Kidney (tissue), 14 donors: Measurements from ENCODE around the gene RRP1. TPM values are rescaled to one million over a fixed set of nuclear protein-coding genes. Genes with fewer than 3 reads are reported as not detected.
A peak's percentile ranks its signal among the peaks of the same experiment; 100 is the strongest.

Source experiments
- DNase-seq, 5 donors: peaks; one replicate each; pipeline ENCODE4 v3.0.0-alpha.2; 2013 to 2020
- FAIRE-seq: peaks from 2 replicates; lab custom pipeline; 2012; peaks lifted over from hg19 to GRCh38; lab: Jason Lieb, UNC
- H3K27ac ChIP-seq, 2 donors: one replicate each; pipeline ENCODE4 v1.7.0; 2013; ENCODE audit warnings: low read depth in 2 of 2, low read length in 2 of 2, inconsistent platforms in 1 of 2
- H3K27me3 ChIP-seq: one replicate; pipeline ENCODE4 v1.7.1; 2013; ENCODE audit warnings: low read length, inconsistent platforms; ENCODE audit not compliant: control insufficient read depth, insufficient read depth
- H3K36me3 ChIP-seq, 3 donors: one replicate each; pipeline versions ENCODE4 v1.7.0 to v1.7.1; 2013; ENCODE audit warnings: low read length in 3 of 3, control low read depth in 1 of 3, inconsistent platforms in 1 of 3; ENCODE audit not compliant: insufficient read depth in 3 of 3, control insufficient read depth in 2 of 3
- H3K4me1 ChIP-seq, 3 donors: one replicate each; pipeline versions ENCODE4 v1.7.0 to v1.7.1; 2013; ENCODE audit warnings: low read length in 3 of 3, inconsistent platforms in 1 of 3, low read depth in 1 of 3; ENCODE audit not compliant: control insufficient read depth in 2 of 3, insufficient read depth in 2 of 3
- H3K4me3 ChIP-seq, 3 donors: one replicate each; pipeline versions ENCODE4 v1.7.0 to v1.8.1; 2013; ENCODE audit warnings: low read length in 3 of 3, control low read depth in 1 of 3, inconsistent platforms in 1 of 3
- H3K9ac ChIP-seq, 3 donors: one replicate each; pipeline versions ENCODE4 v1.7.0 to v1.7.1; 2013; ENCODE audit warnings: low read length in 3 of 3, control low read depth in 1 of 3, inconsistent platforms in 1 of 3
- H3K9me3 ChIP-seq, 3 donors: one replicate each; pipeline versions ENCODE4 v1.7.0 to v1.7.1; 2013; ENCODE audit warnings: low read length in 3 of 3, control low read depth in 1 of 3, inconsistent platforms in 1 of 3; ENCODE audit not compliant: control insufficient read depth in 2 of 3, insufficient read depth in 1 of 3
- intact Hi-C: fragments of 100-400 bp; cut with DNase I; formaldehyde crosslinking; loops from one replicate; pipeline ENCODE4 v1.11.1; 2022
- polyA plus RNA-seq: library from polyadenylated mRNA; stranded (reverse); fragments of 350-450 nt; fragmentation: Illumina TruSeq; extraction: RNeasy Lipid Tissue Mini Kit (QIAGEN cat#74804); gene quantifications from one replicate; pipeline ENCODE4 v1.2.3, GENCODE V29; 2014; ENCODE audit warnings: low read depth, low replicate concordance; ENCODE audit not compliant: insufficient read depth
- total RNA-seq: library from RNA; stranded (reverse); fragmentation: NEBNext Ultra II Directional; extraction: Animal tissue kit (Norgen Biotek cat#: 25700); gene quantifications from one replicate; pipeline ENCODE4 v1.2.1, GENCODE V29; 2021
- TF ChIP-seq, protein P1 (sequence below): IDR thresholded peaks from 3 replicates; pipeline ENCODE4 v1.5.1; 2012; ENCODE audit warnings: mild to moderate bottlenecking, moderate library complexity, borderline replicate concordance; ENCODE audit not compliant: insufficient read depth; ENCODE audit errors: extremely low read depth
- donor health status: control.
- donor health status: control.
- donor health status: control.
- donor health status: control.
- donor health status: control.
- donor health status: DM: yes; HTN: yes; CAD: no.
- donor health status: Normal renal cell carcinoma (clear cell type).

Gene RRP1
- total and polyA plus RNA-seq, 2 donors from 2014 or later: 12.9 to 18.7 TPM

DNA sequence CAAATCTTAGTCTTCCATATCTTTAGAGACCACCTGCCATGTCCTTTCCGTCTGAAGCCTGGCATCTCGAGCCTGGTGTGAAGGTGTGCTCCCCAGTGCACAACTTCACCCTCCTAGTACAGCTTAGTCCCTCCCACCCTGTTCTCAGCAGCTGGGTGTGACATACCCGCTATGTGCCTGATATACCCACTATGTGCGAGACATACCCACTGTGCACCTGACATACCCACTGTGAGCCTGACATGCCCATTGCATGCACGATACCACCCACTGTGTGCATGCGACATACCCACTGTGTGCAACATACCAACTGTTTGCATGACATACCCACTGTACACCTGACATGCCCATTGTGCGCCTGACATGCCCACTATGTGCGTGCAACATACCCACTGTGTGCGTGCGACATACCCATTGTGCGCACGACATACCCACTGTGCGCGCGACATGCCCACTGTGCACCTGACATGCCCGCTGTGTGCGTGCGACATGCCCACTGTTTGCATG is 3.0 kb upstream of the RRP1 start:
- TF ChIP-seq, protein P1, sequence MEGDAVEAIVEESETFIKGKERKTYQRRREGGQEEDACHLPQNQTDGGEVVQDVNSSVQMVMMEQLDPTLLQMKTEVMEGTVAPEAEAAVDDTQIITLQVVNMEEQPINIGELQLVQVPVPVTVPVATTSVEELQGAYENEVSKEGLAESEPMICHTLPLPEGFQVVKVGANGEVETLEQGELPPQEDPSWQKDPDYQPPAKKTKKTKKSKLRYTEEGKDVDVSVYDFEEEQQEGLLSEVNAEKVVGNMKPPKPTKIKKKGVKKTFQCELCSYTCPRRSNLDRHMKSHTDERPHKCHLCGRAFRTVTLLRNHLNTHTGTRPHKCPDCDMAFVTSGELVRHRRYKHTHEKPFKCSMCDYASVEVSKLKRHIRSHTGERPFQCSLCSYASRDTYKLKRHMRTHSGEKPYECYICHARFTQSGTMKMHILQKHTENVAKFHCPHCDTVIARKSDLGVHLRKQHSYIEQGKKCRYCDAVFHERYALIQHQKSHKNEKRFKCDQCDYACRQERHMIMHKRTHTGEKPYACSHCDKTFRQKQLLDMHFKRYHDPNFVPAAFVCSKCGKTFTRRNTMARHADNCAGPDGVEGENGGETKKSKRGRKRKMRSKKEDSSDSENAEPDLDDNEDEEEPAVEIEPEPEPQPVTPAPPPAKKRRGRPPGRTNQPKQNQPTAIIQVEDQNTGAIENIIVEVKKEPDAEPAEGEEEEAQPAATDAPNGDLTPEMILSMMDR: no peak
- Histone ChIP-seq H3K9me3 (no peaks in the 10 kb centered on the region), H3K27ac (no peak overlapping the region), H3K27me3 (no peaks in the 10 kb centered on the region), H3K4me3 (no peak overlapping the region), H3K4me1 (peaks cover 0 to 4% (median 4%) of the 10 kb centered on the region in 3 donors), H3K9ac (no peak overlapping the region), H3K36me3 (no peaks in the 10 kb centered on the region)
- FAIRE-seq: no peak
- intact Hi-C loops: no loop called here
- no peak for DNase-seq

DNA sequence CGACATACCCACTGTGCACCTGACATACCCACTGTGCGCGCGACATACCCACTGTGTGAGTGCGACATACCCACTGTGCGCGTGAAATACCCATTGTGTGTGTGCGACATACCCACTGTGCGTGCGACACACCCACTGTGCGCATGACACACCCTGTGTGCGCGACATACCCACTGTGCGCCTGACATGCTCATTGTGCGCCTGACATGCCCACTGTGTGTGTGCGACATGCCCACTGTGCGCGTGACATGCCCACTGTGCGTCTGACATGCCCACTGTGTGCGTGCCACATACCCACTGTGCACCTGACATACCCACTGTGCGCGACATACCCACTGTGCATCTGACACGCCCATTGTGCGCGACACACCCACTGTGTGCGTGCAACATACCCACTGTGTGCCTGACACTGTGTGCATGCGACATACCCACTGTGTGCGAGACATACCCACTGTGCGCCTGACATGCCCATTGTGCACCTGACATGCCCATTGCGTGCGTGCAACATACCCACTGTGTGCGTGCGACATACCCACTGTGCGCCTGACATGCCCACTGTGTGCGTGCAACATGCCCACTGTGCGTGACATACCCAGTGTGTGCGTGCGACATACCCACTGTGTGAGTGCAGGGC is 2.5 kb upstream of the RRP1 start:
- H3K9ac ChIP-seq: no peak overlapping the region
- no peaks in the 10 kb centered on the region for H3K9me3 ChIP-seq
- no peak overlapping the region for H3K4me3 ChIP-seq
- H3K4me1 ChIP-seq: peaks cover 0 to 4% (median 4%) of the 10 kb centered on the region in 3 donors
- DNase-seq (peak in 1 of 5 donors; percentile 66), FAIRE-seq (no peak)
- no peaks in the 10 kb centered on the region for H3K27me3 ChIP-seq
- TF ChIP-seq, protein P1: no peak
- H3K27ac ChIP-seq: no peak overlapping the region
- intact Hi-C loops: no loop called here
- H3K36me3 ChIP-seq: peaks cover 0 to 2% (median 2%) of the 10 kb centered on the region in 3 donors

DNA sequence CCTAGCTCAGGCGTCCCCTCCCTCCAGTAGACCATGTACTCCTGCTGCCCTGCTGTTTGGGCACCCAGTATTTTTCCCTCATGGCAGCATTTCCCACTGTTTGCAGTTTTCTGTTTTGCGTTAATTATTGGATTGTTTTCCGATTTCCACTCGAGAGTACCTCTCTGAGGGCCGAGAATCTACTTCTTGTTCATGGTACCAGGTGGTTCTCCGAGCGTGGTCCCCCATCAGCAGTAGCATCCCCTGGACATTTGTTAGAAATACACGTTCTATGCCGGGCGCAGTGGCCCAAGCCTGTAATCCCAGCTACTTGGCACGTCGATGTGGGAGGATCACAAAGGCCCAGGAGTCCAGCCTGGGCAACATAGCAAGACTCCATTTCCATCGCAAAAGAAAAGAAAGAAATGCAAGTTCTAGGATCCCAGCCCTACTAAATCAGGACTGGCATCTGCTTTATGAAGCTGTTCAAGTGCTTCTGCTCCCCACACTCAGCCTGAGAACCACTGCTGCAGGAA is 690 bp downstream of the RRP1 start:
- no peaks in the 10 kb centered on the region for H3K27me3 ChIP-seq
- peaks cover 0 to 4% (median 4%) of the 10 kb centered on the region in 3 donors for H3K4me1 ChIP-seq
- intact Hi-C loops: no loop called here
- TF ChIP-seq, protein P1: no peak
- H3K9me3 ChIP-seq: no peaks in the 10 kb centered on the region
- FAIRE-seq: no peak
- peak overlapping the region in 1 of 2 donors; percentile 11 for H3K27ac ChIP-seq
- H3K4me3 ChIP-seq: peak overlapping the region; percentile 73 to 80 (median 80)
- H3K36me3 ChIP-seq: peaks cover 0 to 17% (median 7%) of the 10 kb centered on the region in 3 donors
- no peak for DNase-seq
- peak overlapping the region; percentile 49 to 75 (median 58) for H3K9ac ChIP-seq
